Endothelial cell of umbilical vein (primary cell): Measurements from ENCODE around the gene MDM1. TPM values are rescaled to one million over a fixed set of nuclear protein-coding genes. Genes with fewer than 3 reads are reported as not detected.

ENCODE experiments used
- BruUV-seq: library from RNA; stranded (reverse); fragments of 400-500 nt; replicated peaks from 2 replicates; lab custom pipeline; 2021; lab: Mats Ljungman, UMichigan
- CTCF ChIA-PET: fragments of 300-600, 350-600 bp; sonication (Branson Sonifier 250); formaldehyde crosslinking; loops from one replicate; lab custom pipeline; 2021; ENCODE audit warnings: antibody characterized with exemption, inconsistent platforms; lab: Charles Lee
- POLR2A ChIA-PET: fragments of 300-600, 350-600 bp; sonication (Branson Sonifier 250); formaldehyde crosslinking; loops from one replicate; lab custom pipeline; 2021; ENCODE audit warnings: antibody characterized with exemption, inconsistent platforms; lab: Charles Lee
- DNase-seq: peaks from one replicate; pipeline ENCODE4 v3.0.0-alpha.2; 2011; ENCODE audit warnings: low read depth, low spot score
- FAIRE-seq: peaks from 2 replicates; lab custom pipeline; 2011; peaks lifted over from hg19 to GRCh38; lab: Jason Lieb, UNC
- H2AFZ ChIP-seq: 2 replicates; pipeline ENCODE4 v1.6.0; 2012; ENCODE audit warnings: low read depth, low read length, control low read depth, inconsistent platforms
- H3K27ac ChIP-seq: 2 replicates; pipeline ENCODE4 v1.5.1; 2011; ENCODE audit warnings: low read depth, mild to moderate bottlenecking, control low read depth, low read length, moderate library complexity; ENCODE audit not compliant: insufficient read depth
- H3K27me3 ChIP-seq, 2 experiments: 2 replicates each; pipeline versions ENCODE4 v1.6.0 to v1.6.1; 2011; ENCODE audit warnings: low read length in 2 of 2, mixed read lengths in 1 of 2; ENCODE audit not compliant: control insufficient read depth in 2 of 2, insufficient read depth in 2 of 2
- H3K36me3 ChIP-seq, 2 experiments: 2 replicates in 1 of 2; 3 replicates in 1 of 2; pipeline ENCODE4 v1.5.1; 2011; ENCODE audit warnings: low read length in 2 of 2, mild to moderate bottlenecking in 1 of 2, moderate library complexity in 1 of 2; ENCODE audit not compliant: control insufficient read depth in 2 of 2, insufficient read depth in 2 of 2; ENCODE audit errors: extremely low read depth in 1 of 2
- H3K4me1 ChIP-seq: 3 replicates; pipeline ENCODE4 v1.5.1; 2011; ENCODE audit warnings: mild to moderate bottlenecking, low read length; ENCODE audit not compliant: control insufficient read depth, insufficient read depth; ENCODE audit errors: extremely low read depth
- H3K4me2 ChIP-seq: 2 replicates; pipeline ENCODE4 v1.6.1; 2011; ENCODE audit warnings: low read length, control low read depth, mixed read lengths; ENCODE audit not compliant: insufficient read depth
- H3K4me3 ChIP-seq, 3 experiments: fragments of 200-600 bp in 1 of 3; sonication (generic), shearing (Covaris generic) in 1 of 3; replicated peaks in 1 of 3; 2 replicates each; pipeline ENCODE4 v1.5.1; 2011 to 2016; ENCODE audit warnings: control low read depth in 3 of 3, low read length in 3 of 3, mild to moderate bottlenecking in 2 of 3, inconsistent platforms in 1 of 3, low read depth in 1 of 3, moderate library complexity in 1 of 3; ENCODE audit not compliant: insufficient read depth in 1 of 3
- H3K79me2 ChIP-seq: 2 replicates; pipeline ENCODE4 v1.6.0; 2012; ENCODE audit warnings: low read length, inconsistent platforms; ENCODE audit not compliant: control insufficient read depth, insufficient read depth
- H3K9ac ChIP-seq: replicated peaks from 2 replicates; pipeline ENCODE3; 2011; ENCODE audit warnings: low read length, control low read depth; ENCODE audit not compliant: insufficient read depth; ENCODE audit errors: extremely low read depth
- H3K9me1 ChIP-seq: replicated peaks from 3 replicates; pipeline ENCODE4 v1.6.0; 2011; ENCODE audit warnings: mild to moderate bottlenecking, low read length; ENCODE audit not compliant: control insufficient read depth, insufficient read depth; ENCODE audit errors: extremely low read depth
- H3K9me3 ChIP-seq: replicated peaks from 2 replicates; pipeline ENCODE4 v1.5.1; 2012; ENCODE audit warnings: low read length, inconsistent platforms; ENCODE audit not compliant: control insufficient read depth, insufficient read depth
- H4K20me1 ChIP-seq: replicated peaks from 2 replicates; pipeline ENCODE3; 2011; ENCODE audit warnings: mild to moderate bottlenecking, low read length; ENCODE audit not compliant: control insufficient read depth, insufficient read depth; ENCODE audit errors: extremely low read depth
- CTCF ChIP-seq, 2 donors: IDR thresholded peaks; 1 replicate in 1 of 2; 2 replicates in 1 of 2; pipeline ENCODE4 v1.5.1; 2011; ENCODE audit warnings: low read length in 2 of 2, mild to moderate bottlenecking in 2 of 2, moderate library complexity in 2 of 2, control low read depth in 1 of 2, inconsistent platforms in 1 of 2, low read depth in 1 of 2; ENCODE audit not compliant: insufficient read depth in 1 of 2; ENCODE audit errors: extremely low read depth in 1 of 2
- FOS ChIP-seq: IDR thresholded peaks from 2 replicates; pipeline ENCODE4 v1.6.1; 2011; ENCODE audit warnings: mild to moderate bottlenecking, low read length, moderate library complexity, borderline replicate concordance; ENCODE audit not compliant: insufficient read depth
- GATA2 ChIP-seq: IDR thresholded peaks from 2 replicates; pipeline ENCODE4 v1.7.0; 2011; ENCODE audit warnings: low read depth, mild to moderate bottlenecking, moderate library complexity, mixed read lengths, low read length; ENCODE audit not compliant: insufficient read length, insufficient read depth
- JUN ChIP-seq: IDR thresholded peaks from 2 replicates; pipeline ENCODE4 v1.6.1; 2011; ENCODE audit warnings: borderline replicate concordance, low read depth; ENCODE audit not compliant: insufficient read length, insufficient read depth
- MAX ChIP-seq: IDR thresholded peaks from 2 replicates; pipeline ENCODE4 v1.6.1; 2011; ENCODE audit not compliant: insufficient read depth, insufficient read length
- MYC ChIP-seq: IDR thresholded peaks from one replicate; pipeline ENCODE4 v1.6.1; 2011; ENCODE audit warnings: mild to moderate bottlenecking, low read depth, low read length
- POLR2AphosphoS5 ChIP-seq: IDR thresholded peaks from 2 replicates; pipeline ENCODE4 v1.6.1; 2012; ENCODE audit warnings: low read depth, mild to moderate bottlenecking, control low read depth, low read length, moderate library complexity; ENCODE audit not compliant: insufficient read depth
- dilution Hi-C: fragments of 300-500 bp; cut with MboI; formaldehyde crosslinking; loops from one replicate; pipeline ENCODE4 v1.15.0; 2019; ENCODE audit warnings: low sequenced_read_pairs; ENCODE audit not compliant: extremely low pct_ligation_motif_present
- intact Hi-C: fragments of 100-400 bp; cut with micrococcal nuclease; formaldehyde crosslinking; loops from one replicate; pipeline ENCODE4 v1.10.0; 2022
- polyA plus RNA-seq, 4 experiments: library from polyadenylated mRNA; depleted of rRNA in 3 of 4; stranded (reverse) in 3 of 4; unstranded in 1 of 4; fragments of >200 nt; gene quantifications; 2 replicates each; pipeline versions ENCODE4 v1.2.1 to v1.2.3, GENCODE V29; 2011 to 2012; ENCODE audit warnings: missing spikeins in 1 of 4
- total RNA-seq: library from RNA; stranded (reverse); gene quantifications from 2 replicates; pipeline ENCODE4 v1.2.3, GENCODE V29; 2021

The MDM1 gene
- total and polyA plus RNA-seq, 2 donors (not counting 3 experiments of a cell fraction or from before 2014, with no cell fraction given): 4.3 to 12.5 TPM

GRCh38 chr12:68341822-68342221 is 9.7 kb upstream of the MDM1 start:
- Histone ChIP-seq H3K9me3 (no peaks in the 10 kb centered on the region), H3K9me1 (no peaks in the 10 kb centered on the region), H4K20me1 (no peaks in the 10 kb centered on the region), H3K36me3 (no peaks in the 10 kb centered on the region), H3K27me3 (peaks cover 39 to 45% of the 10 kb centered on the region in 2 experiments), H3K27ac (no peak overlapping the region), H3K9ac (no peak overlapping the region), H3K79me2 (no peaks in the 10 kb centered on the region), H2AFZ (no peak overlapping the region), H3K4me1 (no peaks in the 10 kb centered on the region), H3K4me3 (no peak overlapping the region), H3K4me2 (no peak overlapping the region)
- intact Hi-C loops: no loop called here
- POLR2A ChIA-PET: no interaction called here
- DNase-seq (no peak), FAIRE-seq (no peak)
- no TSS peak for BruUV-seq
- CTCF ChIA-PET: no interaction called here
- dilution Hi-C loops: no loop called here
- no peak for TF ChIP-seq POLR2AphosphoS5
- no peak for TF ChIP-seq CTCF (IDR thresholded peaks at IDR 0.05; ENCODE audit: extremely low read depth in 1 of 2, insufficient read depth in 1 of 2, low read depth in 1 of 2, low read length in 2 of 2)
- no peak for TF ChIP-seq GATA2
- TF ChIP-seq FOS: no peak
- no peak for TF ChIP-seq MAX
- TF ChIP-seq JUN: no peak
- no peak for TF ChIP-seq MYC
